ENCODE results near the gene LCNL1. TPM values are rescaled to one million over a fixed set of nuclear protein-coding genes. Genes with fewer than 3 reads are reported as not detected.

The LCNL1 gene
- total RNA-seq, 1 experiment from 2014 or later: 0.82 TPM

- no peaks in the 10 kb centered on the region for H3K9me3 ChIP-seq (ENCODE audit: control insufficient read depth, insufficient read depth, low read depth, low read length)
- BruUV-seq (replicated peaks): no TSS peak
- H3K4me3 ChIP-seq (ENCODE audit: low read depth in 2 of 2, low read length in 2 of 2): no peak overlapping the region
- ATAC-seq (no peak), DNase-seq (ENCODE audit: low read depth, low spot score) (no peak)
- ChIA-PET CTCF (interaction anchor here (0.6 to 1.4 kb wide), 12 partner anchors 8 to 240 kb away, joined by 3 to 14 read pairs (median 4); partner anchors contain the start of gene CLIC3), POLR2A (no interaction called here)
- H3K27ac ChIP-seq (ENCODE audit: low read length): no peak overlapping the region
- peaks cover 27% of the 10 kb centered on the region for H3K4me1 ChIP-seq (ENCODE audit: control insufficient read depth, insufficient read depth, low read length)
- no peak for TF ChIP-seq POLR2AphosphoS5 (IDR thresholded peaks at IDR 0.05; ENCODE audit: low read depth, low read length)
- TF ChIP-seq TCF7L2 (IDR thresholded peaks at IDR 0.05; ENCODE audit: low read depth, low read length): no peak
- TF ChIP-seq, protein P1, sequence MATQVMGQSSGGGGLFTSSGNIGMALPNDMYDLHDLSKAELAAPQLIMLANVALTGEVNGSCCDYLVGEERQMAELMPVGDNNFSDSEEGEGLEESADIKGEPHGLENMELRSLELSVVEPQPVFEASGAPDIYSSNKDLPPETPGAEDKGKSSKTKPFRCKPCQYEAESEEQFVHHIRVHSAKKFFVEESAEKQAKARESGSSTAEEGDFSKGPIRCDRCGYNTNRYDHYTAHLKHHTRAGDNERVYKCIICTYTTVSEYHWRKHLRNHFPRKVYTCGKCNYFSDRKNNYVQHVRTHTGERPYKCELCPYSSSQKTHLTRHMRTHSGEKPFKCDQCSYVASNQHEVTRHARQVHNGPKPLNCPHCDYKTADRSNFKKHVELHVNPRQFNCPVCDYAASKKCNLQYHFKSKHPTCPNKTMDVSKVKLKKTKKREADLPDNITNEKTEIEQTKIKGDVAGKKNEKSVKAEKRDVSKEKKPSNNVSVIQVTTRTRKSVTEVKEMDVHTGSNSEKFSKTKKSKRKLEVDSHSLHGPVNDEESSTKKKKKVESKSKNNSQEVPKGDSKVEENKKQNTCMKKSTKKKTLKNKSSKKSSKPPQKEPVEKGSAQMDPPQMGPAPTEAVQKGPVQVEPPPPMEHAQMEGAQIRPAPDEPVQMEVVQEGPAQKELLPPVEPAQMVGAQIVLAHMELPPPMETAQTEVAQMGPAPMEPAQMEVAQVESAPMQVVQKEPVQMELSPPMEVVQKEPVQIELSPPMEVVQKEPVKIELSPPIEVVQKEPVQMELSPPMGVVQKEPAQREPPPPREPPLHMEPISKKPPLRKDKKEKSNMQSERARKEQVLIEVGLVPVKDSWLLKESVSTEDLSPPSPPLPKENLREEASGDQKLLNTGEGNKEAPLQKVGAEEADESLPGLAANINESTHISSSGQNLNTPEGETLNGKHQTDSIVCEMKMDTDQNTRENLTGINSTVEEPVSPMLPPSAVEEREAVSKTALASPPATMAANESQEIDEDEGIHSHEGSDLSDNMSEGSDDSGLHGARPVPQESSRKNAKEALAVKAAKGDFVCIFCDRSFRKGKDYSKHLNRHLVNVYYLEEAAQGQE (IDR thresholded peaks at IDR 0.05; ENCODE audit: insufficient read depth in 1 of 2, low read depth in 2 of 2, low read length in 1 of 2): no peak
- TF ChIP-seq, protein P2, sequence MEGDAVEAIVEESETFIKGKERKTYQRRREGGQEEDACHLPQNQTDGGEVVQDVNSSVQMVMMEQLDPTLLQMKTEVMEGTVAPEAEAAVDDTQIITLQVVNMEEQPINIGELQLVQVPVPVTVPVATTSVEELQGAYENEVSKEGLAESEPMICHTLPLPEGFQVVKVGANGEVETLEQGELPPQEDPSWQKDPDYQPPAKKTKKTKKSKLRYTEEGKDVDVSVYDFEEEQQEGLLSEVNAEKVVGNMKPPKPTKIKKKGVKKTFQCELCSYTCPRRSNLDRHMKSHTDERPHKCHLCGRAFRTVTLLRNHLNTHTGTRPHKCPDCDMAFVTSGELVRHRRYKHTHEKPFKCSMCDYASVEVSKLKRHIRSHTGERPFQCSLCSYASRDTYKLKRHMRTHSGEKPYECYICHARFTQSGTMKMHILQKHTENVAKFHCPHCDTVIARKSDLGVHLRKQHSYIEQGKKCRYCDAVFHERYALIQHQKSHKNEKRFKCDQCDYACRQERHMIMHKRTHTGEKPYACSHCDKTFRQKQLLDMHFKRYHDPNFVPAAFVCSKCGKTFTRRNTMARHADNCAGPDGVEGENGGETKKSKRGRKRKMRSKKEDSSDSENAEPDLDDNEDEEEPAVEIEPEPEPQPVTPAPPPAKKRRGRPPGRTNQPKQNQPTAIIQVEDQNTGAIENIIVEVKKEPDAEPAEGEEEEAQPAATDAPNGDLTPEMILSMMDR (IDR thresholded peaks at IDR 0.05): no peak
- no peak for TF ChIP-seq SIN3A (IDR thresholded peaks at IDR 0.05; ENCODE audit: borderline replicate concordance, insufficient read depth, low read depth, low read length)
- no peaks in the 10 kb centered on the region for H3K27me3 ChIP-seq (ENCODE audit: control insufficient read depth, insufficient read depth, low read length)
- intact Hi-C loops (cut with micrococcal nuclease; ENCODE audit: unreplicated experiment): loop anchor here (10.0 kb wide), 1 partner anchor 85 kb away; the partner anchor contains the start of genes C8G and FBXW5
- no peaks in the 10 kb centered on the region for H3K36me3 ChIP-seq (ENCODE audit: control insufficient read depth, insufficient read depth, low read length)
- in situ Hi-C loops (cut with HindIII; ENCODE audit: low pct_unique_long_range_greater_than_20kb, low sequenced_read_pairs): no loop called here
Measured at GRCh38 chr9:137030006-137030405, 47.2 kb downstream of the LCNL1 start.

- ChIA-PET POLR2A (no interaction called here), CTCF (no interaction called here)
- in situ Hi-C loops (cut with HindIII; ENCODE audit: low pct_unique_long_range_greater_than_20kb, low sequenced_read_pairs) (no loop called here), intact Hi-C loops (cut with micrococcal nuclease; ENCODE audit: unreplicated experiment) (loop anchor here (10.0 kb wide), 1 partner anchor 86 kb away; the partner anchor contains the start of genes C8G and FBXW5)
- H3K27me3 ChIP-seq (ENCODE audit: control insufficient read depth, insufficient read depth, low read length): no peaks in the 10 kb centered on the region
- TF ChIP-seq POLR2AphosphoS5 (IDR thresholded peaks at IDR 0.05; ENCODE audit: low read depth, low read length) (no peak), TCF7L2 (IDR thresholded peaks at IDR 0.05; ENCODE audit: low read depth, low read length) (no peak)
- H3K27ac ChIP-seq (ENCODE audit: low read length): no peak overlapping the region
- no peak overlapping the region for H3K4me3 ChIP-seq (ENCODE audit: low read depth in 2 of 2, low read length in 2 of 2)
- DNase-seq (ENCODE audit: low read depth, low spot score): no peak
- no peaks in the 10 kb centered on the region for H3K36me3 ChIP-seq (ENCODE audit: control insufficient read depth, insufficient read depth, low read length)
- H3K4me1 ChIP-seq (ENCODE audit: control insufficient read depth, insufficient read depth, low read length): peaks cover 22% of the 10 kb centered on the region
- BruUV-seq (replicated peaks): no TSS peak
- H3K9me3 ChIP-seq (ENCODE audit: control insufficient read depth, insufficient read depth, low read depth, low read length): no peaks in the 10 kb centered on the region
- ATAC-seq: no peak
Measured at GRCh38 chr9:137030538-137031527, 48.0 kb downstream of the LCNL1 start.

Measured in Panc1 (cell line).